ENCODE results near the gene PLEKHA8. TPM values are rescaled to one million over a fixed set of nuclear protein-coding genes. Genes with fewer than 3 reads are reported as not detected.
"Not testable (repeated sequence)": the region's sequence is repeated elsewhere in the genome, so short reads cannot be mapped to it uniquely, and the experiment has no call there.

Gene PLEKHA8
- total and polyA plus RNA-seq, 10 donors, result 1.4 to 13.6 (median 8.4) TPM

DNA sequence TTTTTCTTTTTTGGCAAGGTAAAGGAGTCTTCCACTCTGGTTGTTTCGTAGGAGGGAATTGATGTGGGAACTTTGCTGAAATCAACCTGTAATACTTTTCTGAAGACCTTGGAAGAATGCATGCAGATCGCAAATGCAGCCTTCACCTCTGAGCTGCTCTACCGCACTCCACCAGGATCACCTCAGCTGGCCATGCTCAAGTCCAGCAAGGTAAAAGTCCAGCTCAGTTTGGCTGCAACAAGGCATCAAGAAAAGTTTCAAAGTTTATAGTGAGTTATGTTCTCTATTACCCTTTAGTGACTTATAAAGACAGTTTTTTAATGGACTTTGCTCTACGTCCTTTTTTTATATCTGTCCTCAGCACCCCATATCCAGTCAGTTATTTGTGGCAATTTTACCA lies 21.0 kb downstream of the PLEKHA8 start:
- Histone ChIP-seq H3K27me3 (replicated peaks in 1 of 7) (no peaks in the 10 kb centered on the region), H3K36me3 (peaks cover 0 to 89% (median 33%) of the 10 kb centered on the region in 6 donors), H3K27ac (no peak overlapping the region), H3K9me3 (no peaks in the 10 kb centered on the region), H3K4me1 (no peaks in the 10 kb centered on the region), H3K4me3 (no peak overlapping the region)
- intact Hi-C loops (cut with DNase I; ENCODE audit: low total_unique reads), result no loop called here
- WGBS, 5 donors, result 94 to 99% (median 97%) methylated on average over 4 of the region's 4 CpGs
- TF ChIP-seq, protein P1, sequence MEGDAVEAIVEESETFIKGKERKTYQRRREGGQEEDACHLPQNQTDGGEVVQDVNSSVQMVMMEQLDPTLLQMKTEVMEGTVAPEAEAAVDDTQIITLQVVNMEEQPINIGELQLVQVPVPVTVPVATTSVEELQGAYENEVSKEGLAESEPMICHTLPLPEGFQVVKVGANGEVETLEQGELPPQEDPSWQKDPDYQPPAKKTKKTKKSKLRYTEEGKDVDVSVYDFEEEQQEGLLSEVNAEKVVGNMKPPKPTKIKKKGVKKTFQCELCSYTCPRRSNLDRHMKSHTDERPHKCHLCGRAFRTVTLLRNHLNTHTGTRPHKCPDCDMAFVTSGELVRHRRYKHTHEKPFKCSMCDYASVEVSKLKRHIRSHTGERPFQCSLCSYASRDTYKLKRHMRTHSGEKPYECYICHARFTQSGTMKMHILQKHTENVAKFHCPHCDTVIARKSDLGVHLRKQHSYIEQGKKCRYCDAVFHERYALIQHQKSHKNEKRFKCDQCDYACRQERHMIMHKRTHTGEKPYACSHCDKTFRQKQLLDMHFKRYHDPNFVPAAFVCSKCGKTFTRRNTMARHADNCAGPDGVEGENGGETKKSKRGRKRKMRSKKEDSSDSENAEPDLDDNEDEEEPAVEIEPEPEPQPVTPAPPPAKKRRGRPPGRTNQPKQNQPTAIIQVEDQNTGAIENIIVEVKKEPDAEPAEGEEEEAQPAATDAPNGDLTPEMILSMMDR (IDR thresholded peaks at IDR 0.05 in 8 of 11, conservative IDR thresholded peaks at IDR 0.05 in 3 of 11), result no peak
- TF ChIP-seq POLR2A (IDR thresholded peaks at IDR 0.05), result no peak
- TF ChIP-seq POLR2AphosphoS5 (IDR thresholded peaks at IDR 0.05), result no peak
- no peak for DNase-seq

DNA sequence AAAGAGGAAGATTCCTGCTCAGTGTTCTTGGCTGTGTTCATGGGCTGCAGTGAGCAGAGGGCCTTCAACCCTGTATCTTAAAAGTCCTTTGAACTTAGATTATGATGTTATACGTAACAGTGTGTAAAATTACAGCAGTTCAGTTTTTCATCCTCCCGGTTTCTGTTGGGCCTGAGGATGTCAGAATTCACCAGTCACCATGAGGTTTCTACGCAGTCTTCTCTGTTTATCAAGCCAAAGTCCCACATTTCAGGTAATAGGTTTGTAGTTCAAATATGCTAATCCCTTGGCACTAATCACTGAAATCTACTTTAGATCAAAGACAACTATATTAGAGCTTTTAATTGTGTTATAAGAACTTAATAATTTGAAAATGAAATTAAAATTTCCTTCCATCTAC lies 24.9 kb downstream of the PLEKHA8 start:
- Histone ChIP-seq H3K4me1 (no peaks in the 10 kb centered on the region), H3K4me3 (no peak overlapping the region), H3K27me3 (replicated peaks in 1 of 7) (no peaks in the 10 kb centered on the region), H3K36me3 (peaks cover 0 to 86% (median 28%) of the 10 kb centered on the region in 6 donors), H3K9me3 (no peaks in the 10 kb centered on the region), H3K27ac (no peak overlapping the region)
- intact Hi-C loops (cut with DNase I; ENCODE audit: low total_unique reads), result no loop called here
- TF ChIP-seq POLR2AphosphoS5 (IDR thresholded peaks at IDR 0.05), result no peak
- TF ChIP-seq, protein P1 (IDR thresholded peaks at IDR 0.05 in 8 of 11, conservative IDR thresholded peaks at IDR 0.05 in 3 of 11), result no peak
- DNase-seq, result no peak
- WGBS, 5 donors, result 91 to 99% (median 96%) methylated on average over 3 of the region's 3 CpGs

DNA sequence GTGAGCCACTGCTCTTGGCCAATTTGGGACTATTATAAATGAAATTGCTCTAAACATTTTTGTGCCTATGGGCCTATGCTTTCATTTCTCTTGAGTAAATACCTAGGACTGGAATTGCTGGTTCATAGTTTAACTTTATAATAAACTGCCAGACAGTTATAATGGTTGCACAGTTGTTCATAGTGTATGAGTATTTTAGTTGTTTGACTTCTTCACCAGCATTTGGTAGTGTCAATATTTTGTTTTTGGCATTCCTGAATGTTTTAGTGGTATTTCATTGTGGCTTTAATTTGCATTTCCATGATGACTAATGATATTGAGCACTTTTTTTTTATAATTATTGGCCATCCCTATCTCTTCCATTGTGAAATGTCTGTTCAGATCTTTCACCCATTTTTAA lies 29.5 kb downstream of the PLEKHA8 start:
- Histone ChIP-seq H3K27me3 (replicated peaks in 1 of 7) (no peaks in the 10 kb centered on the region), H3K4me1 (peaks cover 0 to 11% (median 3%) of the 10 kb centered on the region in 6 donors), H3K4me3 (no peak overlapping the region), H3K9me3 (no peaks in the 10 kb centered on the region), H3K27ac (no peak overlapping the region), H3K36me3 (peaks cover 0 to 66% (median 19%) of the 10 kb centered on the region in 6 donors)
- DNase-seq, result no peak
- intact Hi-C loops (cut with DNase I; ENCODE audit: low total_unique reads), result no loop called here
- TF ChIP-seq POLR2AphosphoS5 (IDR thresholded peaks at IDR 0.05), result no peak
- no peak for TF ChIP-seq POLR2A (IDR thresholded peaks at IDR 0.05)
- TF ChIP-seq, protein P1 (IDR thresholded peaks at IDR 0.05 in 8 of 11, conservative IDR thresholded peaks at IDR 0.05 in 3 of 11), result no peak

DNA sequence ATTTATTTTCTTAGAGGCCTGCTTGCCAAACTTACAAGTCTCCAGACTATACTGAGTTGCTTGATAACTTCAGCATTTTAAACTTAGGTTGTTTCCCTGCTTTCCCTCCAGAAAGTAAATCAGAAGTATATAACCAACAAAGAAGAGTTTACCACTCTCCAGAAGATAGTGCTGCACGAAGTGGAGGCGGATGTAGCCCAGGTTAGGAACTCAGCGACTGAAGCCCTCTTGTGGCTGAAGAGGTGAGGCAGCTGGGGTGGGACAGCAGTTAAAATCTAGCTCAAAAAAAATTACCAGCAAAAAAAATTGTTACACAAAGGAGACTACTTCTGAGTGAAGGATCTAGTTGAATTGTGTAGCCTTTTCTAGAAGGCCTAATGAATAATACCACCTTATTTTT lies 33.6 kb downstream of the PLEKHA8 start:
- Histone ChIP-seq H3K4me1 (peaks cover 0 to 12% (median 3%) of the 10 kb centered on the region in 6 donors), H3K36me3 (peaks cover 0 to 67% (median 6%) of the 10 kb centered on the region in 6 donors)
- not testable (repeated sequence) for H3K27me3 ChIP-seq (replicated peaks in 1 of 7); H3K27ac ChIP-seq; H3K9me3 ChIP-seq; H3K4me3 ChIP-seq; DNase-seq
- TF ChIP-seq, protein P1 (IDR thresholded peaks at IDR 0.05 in 8 of 11, conservative IDR thresholded peaks at IDR 0.05 in 3 of 11), result peak in 10 of 11 experiments; percentile 21 to 61 (median 48)
- 17 to 27% (median 22%) methylated on average over 3 of the region's 3 CpGs for WGBS, 5 donors
- intact Hi-C loops (cut with DNase I; ENCODE audit: low total_unique reads), result loop anchor here (5.0 to 10.0 kb wide), 2 partner anchors 117 to 184 kb away; no protein-coding TSS in a partner anchor
